GM18498 (cell line): Measurements from ENCODE around the gene PRKN.
A peak's percentile ranks its signal among the peaks of the same experiment; 100 is the strongest.

Source experiments
- ATAC-seq: cut with Tn5 transposase; IDR thresholded peaks from one replicate; pipeline ENCODE4 v1.9.1; 2021; ENCODE audit warnings: mild to moderate bottlenecking, moderate library complexity; ENCODE audit not compliant: unreplicated experiment

Gene PRKN

GRCh38 chr6:161590961-161591627 is 1136.5 kb downstream of the PRKN start:
- ATAC-seq: no peak

- ATAC-seq: no peak
These were observed 1140.7 kb downstream of the PRKN start for GRCh38 chr6:161586887-161587286.

- ATAC-seq: no peak
These were observed 1142.8 kb downstream of the PRKN start for GRCh38 chr6:161584621-161585340.

- ATAC-seq: no peak
These were observed 1143.5 kb downstream of the PRKN start for GRCh38 chr6:161584051-161584450.

- no peak for ATAC-seq
These were observed 1144.0 kb downstream of the PRKN start for GRCh38 chr6:161583584-161583983.

- no peak for ATAC-seq
These were observed 1149.1 kb downstream of the PRKN start for GRCh38 chr6:161578478-161578877.

GRCh38 chr6:161575523-161576254 is 1151.9 kb downstream of the PRKN start:
- ATAC-seq: no peak

- ATAC-seq: no peak
These were observed 1158.6 kb downstream of the PRKN start for GRCh38 chr6:161568885-161569456.

GRCh38 chr6:161564952-161565351 is 1162.6 kb downstream of the PRKN start:
- no peak for ATAC-seq

GRCh38 chr6:161561908-161562307 is 1165.7 kb downstream of the PRKN start:
- ATAC-seq: no peak

GRCh38 chr6:161557333-161558107 is 1170.0 kb downstream of the PRKN start:
- no peak for ATAC-seq

- ATAC-seq: no peak
These were observed 1172.7 kb downstream of the PRKN start for GRCh38 chr6:161554883-161555282.

- ATAC-seq: no peak
These were observed 1177.5 kb downstream of the PRKN start for GRCh38 chr6:161549977-161550655.

- ATAC-seq: no peak
These were observed 1178.8 kb downstream of the PRKN start for GRCh38 chr6:161548713-161549296.

- ATAC-seq: no peak
These were observed 1179.9 kb downstream of the PRKN start for GRCh38 chr6:161547617-161548016.

- no peak for ATAC-seq
These were observed 1180.9 kb downstream of the PRKN start for GRCh38 chr6:161546632-161547031.

GRCh38 chr6:161545741-161546140 is 1181.8 kb downstream of the PRKN start:
- ATAC-seq: no peak

- ATAC-seq: no peak
These were observed 1182.6 kb downstream of the PRKN start for GRCh38 chr6:161544801-161545480.

GRCh38 chr6:161543684-161544309 is 1183.8 kb downstream of the PRKN start:
- peak; percentile 67 for ATAC-seq
